Cardiac fibroblast (primary cell): ENCODE results near the gene ACRBP.

Experiments used
- DNase-seq, 2 donors: peaks; one replicate each; pipeline versions ENCODE4 v3.0.0 to v3.0.0-alpha.2; 2010; ENCODE audit warnings: low read depth in 2 of 2
- H3K4me3 ChIP-seq, 2 donors: replicated peaks in 1 of 2; 1 replicate in 1 of 2; 2 replicates in 1 of 2; pipeline ENCODE4 v1.5.1; 2011; ENCODE audit warnings: low read depth in 2 of 2, low read length in 2 of 2, mild to moderate bottlenecking in 2 of 2, moderate library complexity in 1 of 2
- CTCF ChIP-seq: IDR thresholded peaks from one replicate; pipeline ENCODE4 v1.5.1; 2011; ENCODE audit warnings: low read depth, mild to moderate bottlenecking, low read length, inconsistent platforms

The ACRBP gene

GRCh38 chr12:6653342-6653741 is 6.1 kb upstream of the ACRBP start:
- H3K4me3 ChIP-seq = no peak overlapping the region
- no peak for DNase-seq
- TF ChIP-seq CTCF = no peak

GRCh38 chr12:6652391-6652790 is 5.2 kb upstream of the ACRBP start:
- no peak for TF ChIP-seq CTCF
- DNase-seq = no peak
- no peak overlapping the region for H3K4me3 ChIP-seq

GRCh38 chr12:6650832-6651231 is 3.6 kb upstream of the ACRBP start:
- no peak overlapping the region for H3K4me3 ChIP-seq
- no peak for TF ChIP-seq CTCF
- no peak for DNase-seq

- no peak for TF ChIP-seq CTCF
- peak overlapping the region; percentile 28 to 39 for H3K4me3 ChIP-seq
- DNase-seq = no peak
Measured at GRCh38 chr12:6646276-6647082, 753 bp downstream of the ACRBP start.

GRCh38 chr12:6644903-6645302 is 2.3 kb downstream of the ACRBP start:
- no peak for TF ChIP-seq CTCF
- H3K4me3 ChIP-seq = no peak overlapping the region
- DNase-seq = peak in 1 of 2 donors; percentile 13

GRCh38 chr12:6644257-6644596 is 3.0 kb downstream of the ACRBP start:
- TF ChIP-seq CTCF = no peak
- no peak overlapping the region for H3K4me3 ChIP-seq

More at GRCh38 chr12:6644257-6644596, 3.0 kb downstream of the ACRBP start:
- no peak for DNase-seq
